HepG2 (cell line): ENCODE results near the gene HEPACAM. TPM values are rescaled to one million over a fixed set of nuclear protein-coding genes. Genes with fewer than 3 reads are reported as not detected.
A peak's percentile ranks its signal among the peaks of the same experiment; 100 is the strongest.

Source experiments
- ARHGAP35 ChIP-seq: sonication (generic); formaldehyde crosslinking; IDR thresholded peaks from 2 replicates; pipeline ENCODE4 v1.9.0; 2022; ENCODE audit warnings: mild to moderate bottlenecking, inconsistent platforms, moderate library complexity, missing genetic modification reagents, borderline replicate concordance
- ARID5B ChIP-seq: IDR thresholded peaks from 2 replicates; pipeline ENCODE4 v1.4.0; 2020; ENCODE audit warnings: mild to moderate bottlenecking, missing genetic modification reagents
- ATF1 ChIP-seq: IDR thresholded peaks from 2 replicates; pipeline ENCODE4 v1.6.1; 2016; ENCODE audit warnings: mild to moderate bottlenecking, control low read depth
- ATF7-NPFF ChIP-seq: sonication (generic); formaldehyde crosslinking; IDR thresholded peaks from 2 replicates; pipeline ENCODE4 v1.8.1; 2023; ENCODE audit warnings: mild to moderate bottlenecking, low read depth, missing genetic modification reagents, moderate library complexity
- CBX1 ChIP-seq: IDR thresholded peaks from one replicate; pipeline ENCODE4 v1.6.1; 2016; ENCODE audit warnings: antibody characterized with exemption, low read depth
- CBX5 ChIP-seq: sonication (generic); formaldehyde crosslinking; IDR thresholded peaks from 2 replicates; pipeline ENCODE4 v1.4.0; 2020; ENCODE audit warnings: missing genetic modification reagents, borderline replicate concordance
- CCAR2 ChIP-seq: fragments of 200-400 bp; formaldehyde crosslinking; optimal IDR thresholded peaks from 2 replicates; pipeline ENCODE3; 2018; ENCODE audit warnings: low read depth, mild to moderate bottlenecking, low read length, moderate library complexity
- NCOA1 ChIP-seq: sonication (generic); formaldehyde crosslinking; IDR thresholded peaks from 2 replicates; pipeline ENCODE4 v1.9.0; 2021; ENCODE audit warnings: missing genetic modification reagents
- NFE2L2 ChIP-seq: fragments of 150-350 bp; IDR thresholded peaks from 2 replicates; pipeline ENCODE4 v1.6.1; 2014; ENCODE audit warnings: low read length
- ONECUT2 ChIP-seq: sonication (generic); formaldehyde crosslinking; IDR thresholded peaks from 2 replicates; pipeline ENCODE4 v1.4.0; 2020; ENCODE audit warnings: missing genetic modification reagents
- PBX2 ChIP-seq: IDR thresholded peaks from 2 replicates; pipeline ENCODE4 v1.6.1; 2016; ENCODE audit warnings: control low read depth
- PLRG1 ChIP-seq: fragments of 450-650 bp; conservative IDR thresholded peaks from 2 replicates; pipeline ENCODE4 v1.6.1; 2016
- POGK ChIP-seq: sonication (generic); formaldehyde crosslinking; conservative IDR thresholded peaks from 2 replicates; pipeline ENCODE4 v1.8.0; 2022; ENCODE audit warnings: mild to moderate bottlenecking, moderate library complexity, missing genetic modification reagents
- TAF15 ChIP-seq: fragments of 200-400 bp; formaldehyde crosslinking; IDR thresholded peaks from one replicate; pipeline ENCODE4 v1.6.1; 2018; ENCODE audit warnings: mild to moderate bottlenecking, low read depth, low read length; ENCODE audit not compliant: poor library complexity, severe bottlenecking
- TEAD2 ChIP-seq: sonication (generic); formaldehyde crosslinking; IDR thresholded peaks from 2 replicates; pipeline ENCODE4 v1.9.0; 2021; ENCODE audit warnings: missing genetic modification reagents
- TERF1 ChIP-seq: sonication (generic); formaldehyde crosslinking; IDR thresholded peaks from 2 replicates; pipeline ENCODE4 v1.8.0; 2022; ENCODE audit warnings: mild to moderate bottlenecking, missing genetic modification reagents, moderate library complexity
- ZNF180 ChIP-seq: sonication (generic); formaldehyde crosslinking; IDR thresholded peaks from 2 replicates; pipeline ENCODE4 v1.4.0; 2020; ENCODE audit warnings: low read depth, missing genetic modification reagents, borderline replicate concordance
- ZNF274 ChIP-seq: sonication (generic); formaldehyde crosslinking; IDR thresholded peaks from 2 replicates; pipeline ENCODE4 v1.5.1; 2020; ENCODE audit warnings: mild to moderate bottlenecking, missing genetic modification reagents
- ZNF552 ChIP-seq: sonication (generic); formaldehyde crosslinking; IDR thresholded peaks from 2 replicates; pipeline ENCODE4 v1.9.0; 2022; ENCODE audit warnings: missing genetic modification reagents, mild to moderate bottlenecking, borderline replicate concordance
- ZNF724P ChIP-seq: sonication (generic); formaldehyde crosslinking; IDR thresholded peaks from 2 replicates; pipeline ENCODE4 v1.8.0; 2022; ENCODE audit warnings: missing genetic modification reagents, borderline replicate concordance
- ZNF784 ChIP-seq: sonication (generic); formaldehyde crosslinking; IDR thresholded peaks from 2 replicates; pipeline ENCODE4 v1.5.1; 2020; ENCODE audit warnings: missing genetic modification reagents, mild to moderate bottlenecking, borderline replicate concordance
- polyA plus RNA-seq, 8 experiments: library from polyadenylated mRNA; depleted of rRNA in 3 of 8; stranded (reverse) in 7 of 8; unstranded in 1 of 8; fragments of >200 nt; fragmentation: Illumina TruSeq in 4 of 8; extraction: Trizol in 4 of 8; gene quantifications; 2 replicates each; pipeline versions ENCODE4 v1.2.1 to v1.2.3, GENCODE V29; 2011 to 2016; ENCODE audit warnings: low read depth in 4 of 8, missing spikeins in 1 of 8, mixed read lengths in 1 of 8; ENCODE audit not compliant: insufficient read depth in 1 of 8
- total RNA-seq, 5 experiments: library from RNA; depleted of rRNA; stranded (reverse); fragments of >200 nt; fragmentation: Illumina TruSeq; extraction: Trizol; gene quantifications; 2 replicates each; pipeline ENCODE4 v1.2.3, GENCODE V29; 2016; ENCODE audit warnings: low read depth in 1 of 5

HEPACAM gene
- total and polyA plus RNA-seq, 2 of the 13 experiments (the other 11 are each of a cell fraction or from before 2014, with no cell fraction given) = 66.9 to 121 TPM

GRCh38 chr11:124953753-124954589 lies 18.1 kb upstream of the HEPACAM start, which contains the start of gene CCDC15 (continued):
- TF ChIP-seq CCAR2 (no peak), ZNF180 (no peak), CBX5 (CRISPR knock-in tag) (peak; percentile 10; the same call in 1 of the 2 replicates), ZNF724P (no peak), ONECUT2 (CRISPR knock-in tag) (peak; percentile 46; the same call in 1 of the 2 replicates), NCOA1 (CRISPR knock-in tag) (no peak), TERF1 (no peak), ATF7-NPFF (CRISPR knock-in tag) (peak; percentile 78), NFE2L2 (no peak), ZNF274 (CRISPR knock-in tag) (no peak), PBX2 (no peak), PLRG1 (no peak), ARID5B (CRISPR knock-in tag) (peak; percentile 49; the same call in 1 of the 2 replicates), ZNF552 (CRISPR knock-in tag) (peak; percentile 17; the same call in 1 of the 2 replicates), CBX1 (no peak), ARHGAP35 (CRISPR knock-in tag) (no peak), ZNF784 (no peak), ATF1 (CRISPR knock-in tag) (peak; percentile 88; the same call in 1 of the 2 replicates), TAF15 (no peak), POGK (CRISPR knock-in tag) (0 out of 2 replicates have a peak, but pooled peaks have one; percentile 27), TEAD2 (CRISPR knock-in tag) (no peak)
